ENCODE results near the gene MRO. TPM values are rescaled to one million over a fixed set of nuclear protein-coding genes. Genes with fewer than 3 reads are reported as not detected.
"Not testable (repeated sequence)": the region's sequence is repeated elsewhere in the genome, so short reads cannot be mapped to it uniquely, and the experiment has no call there.

Gene MRO
- total RNA-seq, 2 donors from 2014 or later, result 3.4 to 5.1 TPM

DNA sequence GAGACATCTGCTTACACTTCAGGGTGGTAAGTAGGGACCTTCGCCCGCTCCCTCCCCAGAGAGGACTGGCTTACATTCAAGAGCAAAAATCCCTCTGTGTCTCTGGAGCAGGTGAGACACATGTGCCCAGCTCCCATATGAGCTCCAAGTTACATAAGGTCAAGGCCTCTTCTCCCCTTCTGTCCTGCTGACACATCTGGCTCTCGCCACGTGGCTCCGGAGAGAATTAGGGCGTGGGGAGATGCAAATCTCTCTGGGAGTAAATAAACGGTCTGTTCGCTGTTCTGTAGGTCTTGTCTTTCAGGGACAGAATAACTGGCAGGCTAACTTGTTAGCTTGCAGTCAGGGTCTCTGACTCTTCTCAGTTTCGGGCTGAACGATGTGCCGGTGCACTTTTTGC lies 16.2 kb downstream of the MRO start:
- intact Hi-C loops (cut with DNase I), result no loop called here
- ATAC-seq, result no peak
- DNase-seq, result no peak

GRCh38 chr18:50802141-50802540 lies 17.7 kb downstream of the MRO start:
- ATAC-seq (no peak), DNase-seq (no peak)
- intact Hi-C loops (cut with DNase I), result no loop called here

GRCh38 chr18:50797142-50797541 lies 22.7 kb downstream of the MRO start:
- peak; percentile 68 to 82 for ATAC-seq
- intact Hi-C loops (cut with DNase I), result no loop called here
- no peak for DNase-seq

DNA sequence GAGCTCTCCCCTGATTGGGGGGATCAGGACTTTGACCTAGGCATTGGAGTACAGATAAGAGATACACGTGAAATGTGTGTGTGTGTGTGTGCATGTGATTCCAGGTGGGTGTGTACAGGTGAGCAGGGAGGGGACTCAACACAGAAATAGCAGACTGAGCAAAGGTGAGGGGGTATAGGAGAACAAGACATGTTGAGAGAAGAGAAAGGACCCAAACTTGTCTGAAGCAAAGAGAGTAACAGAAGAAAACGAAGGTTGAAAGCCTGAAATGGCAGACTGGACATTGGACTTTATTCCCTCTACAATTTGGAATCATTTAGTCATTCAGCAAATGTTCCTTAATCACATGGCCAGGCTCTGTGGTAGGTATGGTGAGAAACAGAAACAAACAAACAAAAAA lies 23.3 kb downstream of the MRO start:
- intact Hi-C loops (cut with DNase I), result no loop called here
- ATAC-seq (no peak), DNase-seq (no peak)

GRCh38 chr18:50793641-50794565 lies 25.9 kb downstream of the MRO start:
- DNase-seq, result no peak
- no peak for ATAC-seq
- intact Hi-C loops (cut with DNase I), result no loop called here

GRCh38 chr18:50792885-50793284 lies 26.9 kb downstream of the MRO start:
- no peak for ATAC-seq
- intact Hi-C loops (cut with DNase I), result no loop called here
- no peak for DNase-seq

DNA sequence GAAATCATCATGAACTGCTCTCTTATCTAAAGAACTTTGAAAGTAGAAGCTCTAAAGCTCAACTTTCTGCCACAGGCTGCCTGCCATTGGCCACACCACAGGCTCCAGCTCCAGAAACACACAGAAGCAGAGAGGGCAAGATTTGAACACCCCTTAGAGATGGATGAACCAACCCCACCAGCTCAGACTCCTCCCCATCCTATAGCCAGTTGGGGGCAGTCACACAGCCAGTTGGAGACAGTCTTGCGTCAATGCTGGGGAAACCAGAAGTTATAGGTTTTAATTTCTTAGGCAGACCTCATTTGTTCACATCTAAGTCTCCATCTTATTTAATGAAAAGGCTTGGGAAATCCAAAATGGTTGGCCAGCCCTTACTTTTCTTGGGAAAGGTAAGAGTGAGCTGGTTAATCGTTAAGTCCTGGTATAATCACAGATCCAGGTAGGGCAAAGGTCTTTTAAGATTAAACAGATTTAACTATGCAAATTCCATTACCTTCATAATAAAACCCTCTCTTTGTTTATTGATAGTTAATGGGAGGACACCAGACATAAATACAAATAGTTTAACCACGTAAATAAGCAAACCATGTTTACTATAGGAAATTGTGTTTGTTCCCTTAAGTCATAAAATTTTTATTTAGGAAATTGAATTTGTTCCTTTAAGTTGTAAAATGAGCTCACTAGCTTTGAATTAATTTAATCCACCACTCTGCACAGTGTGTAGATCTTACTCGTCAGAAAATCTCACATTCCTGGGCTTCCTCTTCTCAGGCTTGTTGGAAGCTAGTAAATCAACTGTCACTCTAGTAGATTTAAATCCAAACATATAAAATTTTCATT lies 28.0 kb downstream of the MRO start:
- intact Hi-C loops (cut with DNase I), result no loop called here
- no peak for ATAC-seq
- DNase-seq, result no peak

DNA sequence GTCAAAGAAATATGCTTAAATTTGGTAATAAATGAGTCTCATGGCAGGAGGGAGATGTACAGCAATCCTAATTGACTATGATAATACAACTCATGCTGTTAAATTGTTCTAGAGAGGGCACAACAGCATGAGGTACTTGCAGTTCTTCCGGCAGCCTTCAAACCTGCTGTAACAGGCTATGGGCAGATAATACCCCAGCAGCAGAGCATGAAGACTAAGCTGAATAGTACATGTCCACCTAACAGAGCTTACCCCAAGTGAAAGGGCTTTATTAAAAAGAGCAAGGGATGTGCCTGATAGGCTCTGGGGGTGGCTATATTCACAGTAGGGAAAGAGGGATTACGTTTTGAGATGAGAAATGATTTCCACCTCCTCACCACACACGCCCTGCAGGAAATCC lies 28.9 kb downstream of the MRO start:
- no peak for ATAC-seq
- intact Hi-C loops (cut with DNase I), result no loop called here
- no peak for DNase-seq

- DNase-seq, result no peak
- no peak for ATAC-seq
- intact Hi-C loops (cut with DNase I), result no loop called here
Measured at GRCh38 chr18:50790241-50790640, 29.6 kb downstream of the MRO start.

GRCh38 chr18:50788284-50788683 lies 31.5 kb downstream of the MRO start:
- intact Hi-C loops (cut with DNase I), result loop anchor here in 1 of 2 donors (10.0 kb wide), 1 partner anchor 93 kb away; no protein-coding TSS in a partner anchor
- DNase-seq (no peak), ATAC-seq (no peak)

DNA sequence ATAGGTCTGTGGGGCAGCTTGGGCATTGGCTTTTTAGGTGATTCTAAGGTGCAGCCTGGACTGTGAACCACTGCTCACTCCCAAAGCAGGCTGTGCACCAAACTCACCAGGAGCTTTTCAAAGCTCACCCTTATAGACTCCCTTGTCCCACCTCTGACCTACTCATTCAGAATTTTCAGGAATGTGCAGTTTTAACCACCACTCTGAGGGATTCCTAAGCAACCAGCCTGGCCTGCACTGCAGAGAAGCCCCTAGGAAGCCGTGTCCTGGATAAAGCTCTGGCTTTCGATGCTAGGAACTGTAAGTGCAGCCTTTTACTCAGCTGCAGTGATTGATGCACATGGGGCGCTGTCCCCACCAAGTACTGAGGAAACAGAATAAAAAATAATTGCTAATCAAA lies 33.0 kb downstream of the MRO start:
- intact Hi-C loops (cut with DNase I), result loop anchor here in 1 of 2 donors (10.0 kb wide), 1 partner anchor 92 kb away; no protein-coding TSS in a partner anchor
- no peak for ATAC-seq

GRCh38 chr18:50783553-50783952 lies 36.3 kb downstream of the MRO start:
- DNase-seq, result no peak
- intact Hi-C loops (cut with DNase I), result loop anchor here in 1 of 2 donors (10.0 kb wide), 1 partner anchor 89 kb away; no protein-coding TSS in a partner anchor
- ATAC-seq, result no peak

More for the DNA sequence above, 33.0 kb downstream of the MRO start:
- no peak for DNase-seq

DNA sequence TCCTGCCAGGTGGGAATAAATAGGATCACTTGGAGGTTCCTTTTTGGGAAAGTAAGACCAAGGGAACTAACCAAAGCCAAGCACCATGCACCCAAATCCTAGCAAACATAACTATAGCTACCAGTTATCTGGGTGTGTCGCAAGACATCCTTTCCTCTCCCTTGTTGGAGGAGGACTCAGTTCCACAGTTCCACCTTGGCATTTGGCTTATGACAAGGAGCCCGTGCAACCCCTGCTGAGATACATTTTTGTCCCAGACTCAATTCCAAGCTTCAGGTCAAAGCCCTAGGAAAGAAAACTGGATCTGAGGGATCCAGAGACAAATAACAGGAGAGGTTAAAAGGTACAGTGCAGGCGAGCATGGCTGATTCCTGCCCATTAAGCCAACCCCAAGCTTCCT lies 40.8 kb downstream of the MRO start:
- ATAC-seq; intact Hi-C loops (cut with DNase I); DNase-seq: not testable (repeated sequence)

- intact Hi-C loops (cut with DNase I), result no loop called here
- DNase-seq, result no peak
- no peak for ATAC-seq
Measured at GRCh38 chr18:50776383-50776782, 43.4 kb downstream of the MRO start.

- DNase-seq (no peak), ATAC-seq (no peak)
- intact Hi-C loops (cut with DNase I), result no loop called here
Measured at GRCh38 chr18:50775726-50776125, 44.1 kb downstream of the MRO start.

- no peak for ATAC-seq
- intact Hi-C loops (cut with DNase I), result no loop called here
- no peak for DNase-seq
Measured at GRCh38 chr18:50775207-50775606, 44.6 kb downstream of the MRO start.

GRCh38 chr18:50769463-50769862 lies 50.4 kb downstream of the MRO start:
- ATAC-seq (no peak), DNase-seq (no peak)
- intact Hi-C loops (cut with DNase I), result no loop called here

GRCh38 chr18:50757358-50757757 lies 62.5 kb downstream of the MRO start:
- intact Hi-C loops (cut with DNase I), result no loop called here
- ATAC-seq (no peak), DNase-seq (no peak)

- intact Hi-C loops (cut with DNase I), result no loop called here
- ATAC-seq, result no peak
- DNase-seq, result no peak
Measured at GRCh38 chr18:50754297-50754696, 65.5 kb downstream of the MRO start.

- no peak for ATAC-seq
- DNase-seq, result no peak
- intact Hi-C loops (cut with DNase I), result no loop called here
Measured at GRCh38 chr18:50753311-50753710, 66.5 kb downstream of the MRO start.

Data from left cardiac atrium (tissue), 4 donors.